Measurements from ENCODE around the gene NETO2.

DNA sequence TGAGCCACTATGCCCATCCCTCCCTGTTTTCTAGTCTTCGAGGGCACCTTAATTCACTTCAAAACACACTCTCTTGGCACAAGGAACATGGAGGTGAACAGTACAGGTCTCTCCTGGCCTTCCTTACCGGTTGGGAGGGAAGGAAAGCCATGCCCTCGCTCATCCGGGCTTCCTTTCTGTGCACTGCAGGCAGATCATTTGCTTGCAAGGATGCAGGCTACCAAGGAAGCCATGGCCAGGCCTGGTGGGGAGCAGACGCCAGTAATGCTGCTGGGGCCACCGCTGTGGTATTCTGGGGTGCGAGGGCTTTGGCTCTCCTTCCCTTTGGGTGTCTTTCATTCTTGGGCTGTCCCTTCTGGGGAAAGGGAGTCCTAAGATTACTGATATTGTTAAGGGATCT, 89.4 kb downstream of the NETO2 start:
- no peak for TF ChIP-seq CTCF (IDR thresholded peaks at IDR 0.05)
- no peak for TF ChIP-seq REST (IDR thresholded peaks at IDR 0.05; ENCODE audit: insufficient read depth in 1 of 2, low read depth in 2 of 2, low read length in 1 of 2)
